ENCODE results near the gene CXorf58.

CXorf58 gene

DNA sequence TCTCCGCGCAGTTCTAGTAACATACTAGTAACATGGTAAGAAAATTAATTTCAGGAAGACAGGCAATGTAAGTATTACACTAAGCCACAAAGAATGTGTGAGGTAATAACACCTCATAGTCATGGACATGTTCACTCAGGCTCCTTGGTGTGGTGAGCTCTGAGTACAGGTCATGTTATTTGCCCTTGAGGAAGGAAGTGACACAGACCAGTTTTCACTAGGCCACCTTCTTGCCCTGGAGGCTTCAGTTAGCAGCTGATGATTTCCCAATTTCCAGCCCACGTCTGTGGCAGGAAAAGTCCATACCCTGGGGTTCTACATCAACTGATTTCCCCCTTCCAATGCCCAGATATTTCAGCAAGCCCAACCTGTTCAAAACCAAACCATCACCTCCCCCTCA, 6.7 kb upstream of the CXorf58 start:
- no peak for DNase-seq

DNA sequence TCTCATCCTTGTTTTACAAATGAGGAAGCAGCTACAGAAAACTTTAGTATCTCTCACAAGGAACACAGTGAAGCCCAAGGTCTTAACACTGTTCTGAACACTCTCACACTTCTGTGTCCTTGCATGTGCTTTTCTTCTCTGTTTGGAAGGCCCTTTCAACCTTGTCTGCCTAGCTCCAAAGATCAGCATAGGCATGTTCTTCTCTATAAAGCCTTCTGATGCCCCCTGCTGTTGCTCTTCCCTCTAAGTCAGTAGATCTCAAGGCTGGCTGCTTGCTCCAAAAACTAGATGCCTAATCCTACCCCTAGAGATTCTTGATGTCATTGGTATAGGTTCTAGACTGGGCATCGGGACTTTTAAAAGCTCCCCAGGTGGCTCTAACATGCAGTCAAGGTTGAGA, 6.0 kb upstream of the CXorf58 start:
- DNase-seq = peak; percentile 9

DNA sequence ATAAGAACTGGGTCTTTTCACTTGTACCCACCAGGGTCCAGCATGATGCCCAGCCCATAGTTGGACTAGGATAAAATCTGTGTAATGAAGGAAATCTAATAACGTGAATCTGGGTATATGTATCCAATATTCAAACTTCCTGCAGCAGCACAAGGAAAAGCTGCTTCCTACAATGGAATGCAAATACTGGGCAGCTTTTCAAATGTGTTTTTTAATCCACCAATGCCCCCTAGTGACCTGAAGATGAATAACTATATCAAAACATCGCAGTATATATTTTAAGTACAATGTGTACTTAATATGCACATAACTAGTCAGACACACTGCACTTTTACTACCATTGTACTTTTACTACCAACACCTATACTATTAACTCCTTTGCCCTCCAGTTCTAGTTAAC, 5.4 kb upstream of the CXorf58 start:
- no peak for DNase-seq

DNA sequence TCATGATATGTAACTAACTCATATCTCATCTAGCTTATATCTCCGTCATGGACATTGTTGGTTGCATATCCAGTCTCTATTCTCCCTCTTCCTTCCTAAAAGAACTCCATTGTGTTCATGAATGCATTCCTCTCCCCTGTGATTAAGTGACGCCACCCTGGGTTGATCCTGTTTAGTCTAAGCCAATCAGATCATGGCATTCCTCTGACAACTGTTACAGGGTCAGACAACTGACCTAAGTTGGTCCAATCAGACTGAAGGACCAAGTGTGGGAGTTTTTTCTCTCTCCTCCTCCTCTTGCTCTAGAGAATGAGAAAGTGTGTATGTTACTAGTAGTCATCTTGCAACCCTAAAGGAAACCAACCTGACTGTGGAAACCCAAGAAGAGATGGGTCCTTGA, 3.7 kb upstream of the CXorf58 start:
- DNase-seq = no peak

DNA sequence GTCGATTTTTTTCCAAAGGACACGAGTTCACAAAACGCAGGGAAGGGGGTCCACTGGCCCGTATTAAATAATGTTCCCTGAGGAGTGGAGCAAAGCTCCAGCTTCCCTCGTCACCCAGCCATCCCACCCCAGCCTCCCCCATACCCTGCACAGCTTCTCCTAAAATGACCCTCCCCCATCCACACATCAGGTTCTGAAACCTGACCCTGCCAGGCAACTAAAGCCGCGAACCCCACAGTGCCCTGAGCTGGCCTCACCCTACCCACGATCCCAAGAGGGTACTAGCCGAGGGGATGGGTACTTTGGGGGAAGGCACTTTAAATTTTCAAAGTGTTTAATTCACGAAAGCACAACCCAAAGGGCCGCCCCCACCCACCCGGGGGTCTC, 702 bp upstream of the CXorf58 start:
- DNase-seq = no peak

DNA sequence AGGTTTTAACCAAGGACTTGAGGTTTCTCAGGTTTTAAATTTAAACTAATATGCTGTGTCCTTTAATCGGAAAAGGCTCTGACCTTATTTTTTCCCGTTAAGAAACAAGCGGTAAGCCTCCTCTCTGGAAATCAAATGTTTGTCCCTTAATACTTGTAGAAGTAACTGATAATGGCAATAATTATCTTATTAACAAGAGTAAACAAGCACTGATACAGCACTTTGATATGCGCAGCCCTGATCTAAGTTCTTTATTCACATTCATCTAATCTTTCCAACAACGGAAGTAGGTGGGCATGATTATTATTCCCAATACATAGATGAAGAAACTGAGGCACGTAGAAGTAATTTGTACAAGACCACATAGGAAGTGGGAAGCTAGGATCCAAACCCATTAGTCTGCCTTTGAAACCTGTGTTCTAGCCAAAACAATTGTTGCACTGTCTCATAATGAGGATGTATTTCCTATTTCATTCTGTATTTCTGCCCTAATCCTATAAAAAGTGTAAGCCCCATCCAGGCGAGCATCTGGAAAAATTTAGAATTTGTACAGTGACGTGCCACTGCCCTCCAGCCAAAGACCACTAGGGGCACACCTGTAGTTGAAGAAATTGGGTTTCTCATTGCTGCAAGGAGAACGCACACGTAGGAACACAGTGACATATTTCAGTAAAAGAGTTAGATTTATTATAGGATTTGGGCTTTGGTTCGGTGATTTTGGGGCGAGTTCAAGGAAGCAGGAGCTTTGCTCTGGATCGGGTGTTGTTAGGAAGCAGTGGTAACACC, 606 bp downstream of the CXorf58 start:
- DNase-seq = no peak

DNA sequence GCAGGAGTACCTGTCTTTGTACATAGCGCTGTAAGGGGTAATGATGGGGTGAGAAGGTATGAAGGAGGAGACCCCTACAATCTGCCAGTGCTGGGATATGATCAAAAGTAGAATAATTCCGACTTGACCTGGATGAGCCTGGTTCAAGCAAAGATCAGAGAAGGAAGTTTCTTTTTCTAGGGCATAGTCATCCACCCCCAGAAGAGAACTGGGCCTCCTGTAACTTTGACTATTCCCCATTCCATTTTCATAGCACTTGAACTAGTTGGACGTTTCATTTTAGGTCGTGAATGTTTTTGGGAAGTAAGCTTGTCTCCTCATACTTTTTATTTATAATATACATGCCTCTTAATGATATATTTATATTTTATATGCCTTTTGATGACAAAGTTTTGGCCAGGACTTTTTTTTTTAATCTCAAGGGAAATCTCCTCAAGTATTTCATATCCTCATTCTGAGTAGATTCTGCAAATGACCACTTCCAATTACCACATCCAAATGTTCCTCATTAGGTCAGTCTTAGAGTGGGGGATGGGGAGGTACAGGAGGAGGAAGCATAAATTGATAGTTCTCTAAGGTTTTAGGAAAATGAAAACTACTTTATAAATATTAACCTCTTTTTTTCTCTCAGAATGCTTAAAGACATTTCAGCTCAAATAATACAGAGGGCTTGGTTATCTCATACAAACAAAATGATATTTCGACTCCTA, 3.5 kb downstream of the CXorf58 start:
- DNase-seq = no peak

DNA sequence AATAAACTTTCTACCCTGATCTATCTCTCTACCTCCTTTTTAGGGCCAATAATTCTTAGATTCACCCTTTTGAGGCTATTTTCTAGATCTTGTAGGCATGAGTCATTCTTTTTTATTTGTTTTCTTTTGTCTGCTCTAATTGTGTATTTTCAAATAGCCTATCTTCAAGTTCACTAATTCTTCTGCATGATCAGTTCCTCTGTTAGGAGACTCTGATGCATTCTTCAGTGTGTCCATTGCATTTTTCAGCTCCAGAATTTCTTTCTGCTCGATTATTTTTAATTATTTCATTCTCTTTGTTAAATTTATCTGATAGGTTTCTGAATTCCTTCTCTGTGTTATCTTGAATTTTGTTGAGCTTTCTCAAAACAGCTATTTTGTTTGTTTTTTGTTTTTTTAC, 11.3 kb downstream of the CXorf58 start:
- no peak for DNase-seq

DNA sequence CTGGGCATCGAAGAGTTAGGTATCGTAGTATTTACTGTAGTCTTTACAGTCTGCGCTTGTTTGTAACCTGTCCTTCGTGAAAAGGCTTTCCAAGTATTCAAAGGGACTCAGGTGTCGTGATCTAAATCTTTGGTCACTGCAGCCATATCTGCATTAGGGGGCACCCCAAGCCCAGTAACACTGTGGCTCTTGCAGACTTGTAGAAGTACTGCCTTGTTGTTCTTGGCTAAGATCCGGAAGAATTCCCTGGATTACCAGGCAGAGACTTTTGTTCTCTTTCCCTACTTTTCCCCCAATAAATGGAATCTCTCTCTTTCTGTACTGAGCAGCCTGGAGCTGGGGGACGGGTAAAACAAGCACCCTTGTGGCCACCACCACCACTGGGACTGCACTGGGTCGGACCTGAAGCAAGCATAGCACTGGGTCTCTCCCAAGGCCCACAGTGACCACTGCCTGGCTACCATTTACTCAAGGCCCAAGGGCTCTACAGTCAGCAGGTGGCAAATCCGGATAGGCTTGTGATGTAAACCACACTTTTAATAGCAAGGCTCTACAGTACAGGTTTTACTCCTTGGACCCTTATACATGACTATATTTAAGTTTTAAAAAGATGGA, 12.0 kb downstream of the CXorf58 start:
- DNase-seq = no peak

DNA sequence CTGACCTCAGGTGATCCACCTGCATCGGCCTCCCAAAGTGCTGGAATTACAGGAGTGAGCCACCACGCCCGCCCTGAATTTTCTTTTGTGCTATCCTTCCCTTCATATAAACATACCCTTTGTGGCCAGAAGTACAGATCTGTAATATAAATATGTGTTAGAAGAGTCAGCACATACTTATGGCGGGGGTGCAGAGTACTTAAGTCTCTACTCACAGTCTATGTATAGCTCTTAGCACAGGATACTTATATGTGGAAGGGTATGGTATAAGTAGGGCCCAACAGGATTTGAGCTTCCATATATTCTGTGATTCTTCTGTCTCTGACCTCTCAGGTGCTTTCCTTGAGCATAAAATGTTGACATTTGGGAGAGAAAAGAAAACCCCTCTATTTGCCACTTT, 18.2 kb downstream of the CXorf58 start:
- no peak for DNase-seq

DNA sequence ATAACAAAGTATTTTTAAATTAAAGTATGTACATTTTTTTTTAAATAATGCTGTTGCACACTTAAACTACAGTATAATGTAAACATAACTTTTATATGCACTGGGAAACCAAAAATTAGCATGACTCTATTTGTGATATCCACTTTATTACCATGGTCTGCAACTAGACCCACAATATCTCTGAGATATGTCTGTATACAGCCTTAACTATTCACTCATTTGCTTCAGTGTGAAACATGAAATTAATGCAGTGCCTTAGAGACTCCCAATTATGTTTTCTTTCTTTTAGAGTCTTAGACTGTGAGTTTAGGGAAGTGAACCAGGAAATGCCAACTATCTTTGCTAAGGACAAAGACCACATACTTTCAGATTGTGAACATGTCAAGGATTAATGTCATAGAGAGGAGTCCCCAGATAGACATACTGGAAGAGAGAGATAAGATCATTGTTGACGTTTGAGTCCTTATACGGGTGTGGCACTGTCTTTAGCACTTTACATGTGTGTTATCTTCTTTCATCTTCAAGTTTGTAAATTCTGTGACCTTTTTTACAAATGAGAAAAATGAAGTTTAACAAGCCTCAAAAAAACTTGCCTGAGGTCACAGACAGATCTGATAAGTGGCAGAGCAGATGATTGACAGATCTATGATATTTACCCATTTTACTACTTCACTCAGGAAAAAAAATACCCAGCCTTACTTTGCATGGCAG, 23.2 kb downstream of the CXorf58 start:
- DNase-seq = no peak

DNA sequence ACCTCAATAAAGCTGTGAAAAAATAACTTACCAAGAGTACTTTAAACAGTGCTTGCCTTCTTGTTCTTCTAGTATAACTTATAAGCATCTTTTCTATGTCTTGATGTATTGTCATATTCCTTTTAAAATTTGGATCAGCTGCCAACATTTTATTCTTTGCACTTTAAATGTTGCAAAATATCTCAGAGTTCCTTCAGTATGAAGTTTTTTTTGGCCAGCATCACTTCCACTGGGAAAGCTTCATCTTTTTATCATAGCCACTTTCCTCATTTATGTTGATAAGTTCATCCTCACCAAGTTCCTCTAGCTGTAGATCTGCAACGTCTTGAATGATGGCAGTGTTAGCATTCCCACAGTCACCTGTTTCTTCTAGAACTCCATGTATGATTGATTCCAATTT, 24.2 kb downstream of the CXorf58 start:
- DNase-seq = no peak

DNA sequence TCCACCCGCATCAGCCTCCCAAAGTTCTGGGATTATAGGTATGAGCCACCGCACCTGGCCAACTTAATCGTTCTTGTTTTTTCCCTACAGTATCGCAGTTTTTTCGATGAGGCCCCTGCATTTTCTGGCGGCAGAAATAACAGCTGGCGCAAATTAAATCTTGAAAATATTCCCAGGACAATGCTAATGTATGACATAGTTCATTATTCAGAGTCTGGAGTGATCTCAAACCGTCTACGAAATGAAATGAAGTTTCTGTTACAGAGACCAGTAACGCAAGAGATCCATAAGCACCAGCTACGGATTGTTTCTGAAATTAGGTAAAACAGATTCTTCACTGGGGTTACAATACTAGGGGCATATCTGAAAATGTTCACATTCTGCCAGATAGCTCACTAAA, 27.3 kb downstream of the CXorf58 start:
- no peak for DNase-seq

DNA sequence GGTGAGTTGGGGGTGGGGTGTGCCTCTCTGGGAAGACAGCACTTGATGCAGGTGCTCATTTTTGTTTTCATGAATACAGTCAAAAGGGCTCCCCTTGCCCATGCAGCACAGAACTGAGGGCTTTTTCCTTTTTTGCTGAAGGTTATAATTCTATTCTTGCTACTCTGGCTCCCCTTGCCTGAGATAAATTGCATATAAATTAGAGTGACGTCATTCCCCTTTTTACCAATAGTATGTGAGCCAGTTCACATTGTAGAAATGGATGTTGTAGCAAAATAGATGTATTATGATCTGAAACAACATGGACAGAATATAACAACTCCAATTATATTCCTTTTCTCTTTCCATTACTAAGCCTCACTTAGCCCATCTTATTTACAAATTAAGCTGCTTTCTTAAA, 28.4 kb downstream of the CXorf58 start:
- DNase-seq = no peak

DNA sequence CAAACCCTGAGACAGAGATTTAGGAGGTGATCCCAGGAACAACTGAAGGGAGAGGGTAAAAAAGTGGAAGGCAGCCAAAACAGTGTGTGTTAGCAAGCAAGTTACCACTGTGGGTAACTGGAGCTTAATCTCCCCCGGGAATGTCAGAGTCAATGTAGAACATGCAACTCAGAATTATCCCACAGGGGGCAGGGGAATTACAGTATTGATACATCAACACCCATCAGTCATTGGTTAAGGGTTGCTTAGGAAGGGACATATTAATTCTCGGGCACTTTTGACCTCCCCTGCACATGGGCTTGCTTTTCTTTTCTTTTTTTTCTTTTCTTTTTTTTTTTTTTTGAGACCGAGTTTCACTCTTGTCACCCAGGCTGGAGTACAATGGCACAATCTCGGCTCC, 29.3 kb downstream of the CXorf58 start:
- no peak for DNase-seq

DNA sequence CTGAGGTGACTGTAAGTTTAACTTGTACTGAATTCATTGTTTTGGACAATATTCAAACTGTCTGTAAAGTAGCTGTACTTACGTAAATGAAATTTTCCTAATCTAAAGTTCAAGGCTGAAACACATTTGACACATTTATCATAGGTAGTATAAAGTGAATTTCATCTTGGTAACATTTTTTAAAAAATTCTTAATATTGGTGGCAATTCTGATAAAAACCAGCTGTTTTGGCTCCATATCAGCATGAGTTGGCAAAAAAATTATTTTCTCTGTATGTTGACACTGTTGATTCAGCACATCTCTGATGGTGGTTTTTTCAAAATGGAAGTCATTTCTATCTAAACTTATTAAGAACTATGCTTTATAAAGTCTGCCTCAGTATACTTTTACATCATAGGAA, 30.9 kb downstream of the CXorf58 start:
- DNase-seq = no peak

DNA sequence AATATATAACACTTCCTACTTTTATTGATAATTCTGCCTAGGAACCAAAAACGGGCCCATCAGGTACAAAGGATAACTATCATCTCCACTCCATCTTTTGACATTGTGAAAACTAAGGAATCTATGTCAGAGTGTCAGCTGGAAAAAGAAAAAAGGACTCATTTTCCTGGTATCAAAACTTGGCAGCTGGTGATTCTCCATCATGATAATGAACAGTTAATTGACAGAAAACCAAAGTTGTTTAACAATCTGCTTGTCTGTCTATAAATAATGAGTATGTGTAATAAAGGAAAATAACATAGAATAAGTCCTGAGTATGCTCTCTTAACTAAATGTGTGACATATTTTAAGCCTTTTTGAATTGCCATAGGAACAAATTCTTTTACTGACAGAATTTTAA, 31.4 kb downstream of the CXorf58 start:
- no peak for DNase-seq

DNA sequence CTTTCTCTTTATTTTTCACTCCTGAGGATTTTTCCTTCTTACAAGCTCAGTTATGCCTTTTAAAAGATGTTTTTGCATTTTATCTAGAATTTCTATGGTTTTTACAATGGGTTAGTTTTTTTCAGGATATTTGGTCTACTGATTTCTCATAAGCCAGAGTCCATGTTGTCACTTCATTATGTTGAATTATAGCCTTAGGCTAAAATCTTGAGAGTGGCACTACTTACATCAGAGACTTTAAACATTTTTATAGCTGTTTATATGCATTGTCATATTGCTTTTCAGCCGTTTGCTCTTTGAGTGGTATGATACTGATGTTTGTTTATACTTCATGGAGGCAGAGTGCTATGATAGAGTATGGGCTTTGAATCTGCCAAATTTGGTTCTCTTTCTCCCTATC, 36.4 kb downstream of the CXorf58 start:
- no peak for DNase-seq

DNA sequence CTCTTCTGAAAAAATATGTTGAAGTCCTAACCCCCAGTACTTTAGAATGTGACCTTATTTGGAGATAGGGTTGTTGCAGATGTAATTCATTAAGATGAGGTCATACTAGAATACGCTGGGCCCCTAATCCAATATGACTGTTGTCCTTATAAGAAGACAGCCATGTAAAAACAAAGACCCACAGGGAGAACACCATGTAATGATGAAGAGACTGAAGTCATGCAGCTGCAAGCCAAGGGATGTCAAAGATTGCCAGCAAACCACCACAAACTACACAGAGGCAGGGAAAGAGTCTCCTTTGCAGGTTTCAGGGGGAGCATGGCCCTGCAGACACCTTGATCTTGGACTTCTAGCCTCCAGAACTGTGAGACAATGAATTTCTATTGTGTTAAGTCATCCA, 37.4 kb downstream of the CXorf58 start:
- DNase-seq = no peak

DNA sequence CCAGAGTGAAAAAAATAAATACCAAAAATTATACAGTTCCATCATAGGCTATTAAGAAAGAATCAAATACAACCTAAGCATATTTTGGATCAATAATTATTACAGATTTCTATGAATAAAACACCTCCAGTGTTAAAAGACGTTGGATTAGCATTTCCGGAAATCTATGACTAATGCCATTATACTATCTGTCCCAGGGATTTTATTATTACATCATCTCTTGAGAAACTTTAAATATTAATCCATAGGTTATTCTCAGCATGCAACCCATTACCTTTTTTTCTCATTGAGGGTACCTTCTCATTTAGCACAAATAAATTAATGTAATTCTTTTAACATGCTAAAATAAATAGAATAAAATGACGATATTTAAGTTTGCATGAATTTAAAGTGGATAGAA, 44.6 kb downstream of the CXorf58 start:
- DNase-seq = no peak

DNA sequence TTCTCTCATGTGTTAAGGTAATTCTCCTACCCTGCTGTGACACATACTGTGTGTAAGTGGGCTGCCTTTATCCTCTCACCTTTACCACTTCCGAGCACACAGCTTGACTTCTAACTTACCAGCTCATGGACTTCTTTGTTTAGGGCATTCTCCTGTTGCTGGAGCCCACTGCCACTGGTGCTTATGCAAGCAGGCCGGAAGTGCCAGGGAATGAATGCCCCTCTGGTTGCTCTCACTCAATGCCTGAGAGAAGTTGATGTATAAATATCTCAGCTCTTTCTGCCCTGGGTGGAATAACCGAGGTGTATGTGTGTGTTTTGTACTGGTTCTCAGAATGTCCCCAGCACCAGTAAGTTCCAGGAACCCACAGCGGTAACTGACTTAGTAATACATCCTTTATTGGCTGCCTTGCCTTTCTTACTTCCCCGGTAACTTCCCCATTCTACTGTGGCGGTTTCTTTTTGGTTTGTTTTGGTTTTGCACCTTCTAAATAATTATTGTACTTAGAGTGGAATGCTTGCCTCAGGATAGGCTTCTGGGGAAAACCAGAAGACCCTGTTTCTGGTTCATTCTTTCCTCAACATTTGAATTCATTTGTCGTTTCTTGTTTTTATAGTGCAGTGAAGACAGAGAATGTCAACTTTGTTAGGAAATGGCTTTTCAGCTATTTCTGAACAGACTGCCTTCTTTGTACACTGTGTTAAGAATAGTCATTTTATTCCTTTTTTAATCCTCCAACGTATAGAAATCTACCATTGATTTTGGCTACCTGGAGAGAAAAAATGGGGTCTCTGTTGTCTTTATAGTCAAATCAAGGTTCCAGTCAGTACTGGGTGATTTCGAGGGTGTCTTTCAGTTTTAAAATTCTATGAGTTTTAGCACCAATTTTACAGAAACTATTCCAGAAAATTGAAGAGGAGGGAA, 45.4 kb downstream of the CXorf58 start:
- DNase-seq = no peak

DNA sequence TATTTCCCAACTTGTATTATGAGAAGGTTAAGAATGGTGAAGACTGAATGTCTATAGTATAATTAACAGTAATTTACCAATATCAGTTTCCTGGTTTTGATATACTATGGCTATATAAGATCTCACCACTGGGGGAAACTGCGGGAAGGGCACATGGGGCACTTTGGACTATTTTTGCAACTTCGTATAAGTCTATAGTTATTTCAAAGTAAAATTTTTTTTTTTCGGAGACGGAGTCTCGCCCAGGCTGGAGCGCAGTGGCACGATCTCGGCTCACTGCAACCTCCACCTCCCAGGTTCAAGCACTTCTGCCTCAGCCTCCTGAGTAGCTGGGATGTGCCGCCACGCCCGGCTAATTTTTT, 46.1 kb downstream of the CXorf58 start:
- no peak for DNase-seq

DNA sequence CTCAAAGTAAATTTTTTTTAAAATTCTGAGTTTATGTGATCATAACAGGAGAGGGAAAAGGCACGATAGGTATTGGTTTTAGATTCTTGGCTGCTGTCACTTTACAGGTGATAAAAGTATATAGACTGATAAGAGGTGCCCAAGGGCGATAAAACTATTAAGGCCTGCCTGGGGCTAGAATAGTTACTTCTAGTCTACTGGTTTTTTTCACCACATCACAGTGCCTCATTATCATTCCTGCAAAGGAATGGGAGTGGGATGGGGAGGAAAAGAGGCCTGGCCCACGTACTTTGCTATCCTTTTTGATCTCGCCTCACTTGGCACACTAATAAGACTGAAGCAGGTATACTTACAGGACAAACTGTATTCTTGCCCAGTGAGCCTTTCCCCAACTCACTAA, 46.6 kb downstream of the CXorf58 start:
- no peak for DNase-seq

Measured in DMS79 (cell line).